ENCODE results near the gene OR10A6.

GRCh38 chr11:7911011-7911410 lies 20.1 kb downstream of the OR10A6 start:
- TF ChIP-seq CTCF (conservative IDR thresholded peaks at IDR 0.05; ENCODE audit: low read depth, low read length) (no peak), EZH2 (IDR thresholded peaks at IDR 0.05; ENCODE audit: borderline replicate concordance, low read depth, low read length, poor library complexity, severe bottlenecking) (no peak)

All from A673 (cell line).